SK-N-SH treated with all-trans-retinoic acid at 6 μM for 48 hours (cell line): ENCODE data around the gene CPNE5.

Experiments used
- ATAC-seq: fragments of 200-7000 bp; cut with Tn5 transposase; 3 replicates; pipeline ENCODE4 v1.9.1; 2020; ENCODE audit warnings: mild to moderate bottlenecking, moderate library complexity
- ARNTL ChIP-seq: fragments of 450-650 bp; formaldehyde crosslinking; IDR thresholded peaks from 2 replicates; pipeline ENCODE4 v1.5.0; 2020; ENCODE audit warnings: low read depth, mild to moderate bottlenecking, moderate library complexity, borderline replicate concordance
- BACH2 ChIP-seq: fragments of 250-450 bp; sonication (Bioruptor Pico); IDR thresholded peaks from 2 replicates; pipeline ENCODE4 v1.9.0; 2021; ENCODE audit warnings: mild to moderate bottlenecking, borderline replicate concordance
- CREB5 ChIP-seq: fragments of 250-450 bp; sonication (Bioruptor Pico); IDR thresholded peaks from 2 replicates; pipeline ENCODE4 v1.5.1; 2020; ENCODE audit warnings: low read depth, mild to moderate bottlenecking, moderate library complexity
- CSRNP3 ChIP-seq: fragments of 250-450 bp; sonication (Bioruptor Pico); IDR thresholded peaks from 2 replicates; pipeline ENCODE4 v1.5.1; 2021; ENCODE audit warnings: mild to moderate bottlenecking, moderate library complexity
- ESRRG ChIP-seq: fragments of 250-450 bp; sonication (Bioruptor Pico); IDR thresholded peaks from 2 replicates; pipeline ENCODE4 v1.6.1; 2021; ENCODE audit warnings: mild to moderate bottlenecking
- POU6F1 ChIP-seq: fragments of 250-450 bp; sonication (Bioruptor Pico); IDR thresholded peaks from 2 replicates; pipeline ENCODE4 v1.8.0; 2021; ENCODE audit warnings: low read depth, mild to moderate bottlenecking, moderate library complexity, borderline replicate concordance
- PPARA ChIP-seq: fragments of 250-450 bp; sonication (Bioruptor Pico); IDR thresholded peaks from 2 replicates; pipeline ENCODE4 v1.5.0; 2020; ENCODE audit warnings: mild to moderate bottlenecking, borderline replicate concordance
- SNAI2 ChIP-seq: fragments of 250-450 bp; sonication (Bioruptor Pico); IDR thresholded peaks from 2 replicates; pipeline ENCODE4 v1.5.0; 2020; ENCODE audit warnings: mild to moderate bottlenecking, moderate library complexity
- TCF4 ChIP-seq: fragments of 250-450 bp; sonication (Bioruptor Pico); IDR thresholded peaks from 2 replicates; pipeline ENCODE4 v1.8.0; 2021; ENCODE audit warnings: mild to moderate bottlenecking, moderate library complexity, borderline replicate concordance
- TSHZ2 ChIP-seq: fragments of 250-450 bp; sonication (Bioruptor Pico); IDR thresholded peaks from 2 replicates; pipeline ENCODE4 v1.5.0; 2020; ENCODE audit warnings: mild to moderate bottlenecking, moderate library complexity
- ZFP3 ChIP-seq: fragments of 250-450 bp; sonication (Bioruptor Pico); IDR thresholded peaks from 2 replicates; pipeline ENCODE4 v1.5.0; 2020; ENCODE audit warnings: mild to moderate bottlenecking, moderate library complexity
- ZFP30 ChIP-seq: fragments of 450-650 bp; formaldehyde crosslinking; IDR thresholded peaks from 2 replicates; pipeline ENCODE4 v1.5.0; 2022; ENCODE audit warnings: mild to moderate bottlenecking, moderate library complexity
- ZNF565 ChIP-seq: fragments of 450-650 bp; formaldehyde crosslinking; conservative IDR thresholded peaks from 2 replicates; pipeline ENCODE4 v1.5.0; 2020; ENCODE audit warnings: low read depth, mild to moderate bottlenecking, moderate library complexity
- ZNF70 ChIP-seq: fragments of 450-650 bp; formaldehyde crosslinking; IDR thresholded peaks from 2 replicates; pipeline ENCODE4 v1.5.0; 2020; ENCODE audit warnings: mild to moderate bottlenecking, moderate library complexity
- ZNF8 ChIP-seq: fragments of 450-650 bp; formaldehyde crosslinking; IDR thresholded peaks from 2 replicates; pipeline ENCODE4 v1.5.0; 2020; ENCODE audit warnings: mild to moderate bottlenecking, moderate library complexity

Gene CPNE5

GRCh38 chr6:36875250-36875633, 36.0 kb upstream of the CPNE5 start:
- ATAC-seq: no peak
- TF ChIP-seq SNAI2 (CRISPR knock-in tag) (no peak), POU6F1 (CRISPR knock-in tag) (no peak), ARNTL (CRISPR knock-in tag) (no peak), ZNF8 (CRISPR knock-in tag) (no peak), ZFP3 (CRISPR knock-in tag) (no peak), TSHZ2 (CRISPR knock-in tag) (no peak), ZFP30 (CRISPR knock-in tag) (no peak), ZNF565 (CRISPR knock-in tag) (no peak), BACH2 (CRISPR knock-in tag) (no peak), PPARA (CRISPR knock-in tag) (no peak), TCF4 (CRISPR knock-in tag) (no peak), CREB5 (no peak)
- TF ChIP-seq, all 23 proteins: peak for 0

- peak; percentile 98 for ATAC-seq
These were observed 35.4 kb upstream of the CPNE5 start, which contains the start of gene PPIL1 for GRCh38 chr6:36874443-36875249. Gene PPIL1, minus strand, starts transcription at chr6:36874803. Its CDS starts 31 bp downstream, at chr6:36874772.

More at GRCh38 chr6:36874443-36875249, 35.4 kb upstream of the CPNE5 start, which contains the start of gene PPIL1:
- no peak for TF ChIP-seq ZNF8 (CRISPR knock-in tag)
- TF ChIP-seq CSRNP3 (CRISPR knock-in tag): 0 out of 2 replicates have a peak, but pooled peaks have one; percentile 39
- TF ChIP-seq ARNTL (CRISPR knock-in tag): no peak
- TF ChIP-seq ZNF70 (CRISPR knock-in tag): 0 out of 2 replicates have a peak, but pooled peaks have one; percentile 6
- 0 out of 2 replicates have a peak, but pooled peaks have one; percentile 42 for TF ChIP-seq ZFP3 (CRISPR knock-in tag)
- TF ChIP-seq ESRRG: no peak
- TF ChIP-seq TSHZ2 (CRISPR knock-in tag): peak; percentile 62
- no peak for TF ChIP-seq TCF4 (CRISPR knock-in tag)
